ENCODE measurements around the gene TNFAIP3.

- TF ChIP-seq CTCF (IDR thresholded peaks at IDR 0.05; ENCODE audit: low read depth, low read length) (no peak), POLR2A (IDR thresholded peaks at IDR 0.05; ENCODE audit: extremely low read depth, insufficient read length) (no peak), MYC (IDR thresholded peaks at IDR 0.05; ENCODE audit: low read depth, low read length) (no peak), MAX (IDR thresholded peaks at IDR 0.05; ENCODE audit: low read depth, low read length) (no peak)
These were observed 3.2 kb downstream of the TNFAIP3 start for GRCh38 chr6:137870308-137870644.

Measured in NB4 (cell line).